ENCODE measurements around the gene DDI2.
"Not testable (repeated sequence)": the region's sequence is repeated elsewhere in the genome, so short reads cannot be mapped to it uniquely, and the experiment has no call there.

Gene DDI2

GRCh38 chr1:15680561-15681348, 63.5 kb downstream of the DDI2 start:
- DNase-seq, result no peak

DNA sequence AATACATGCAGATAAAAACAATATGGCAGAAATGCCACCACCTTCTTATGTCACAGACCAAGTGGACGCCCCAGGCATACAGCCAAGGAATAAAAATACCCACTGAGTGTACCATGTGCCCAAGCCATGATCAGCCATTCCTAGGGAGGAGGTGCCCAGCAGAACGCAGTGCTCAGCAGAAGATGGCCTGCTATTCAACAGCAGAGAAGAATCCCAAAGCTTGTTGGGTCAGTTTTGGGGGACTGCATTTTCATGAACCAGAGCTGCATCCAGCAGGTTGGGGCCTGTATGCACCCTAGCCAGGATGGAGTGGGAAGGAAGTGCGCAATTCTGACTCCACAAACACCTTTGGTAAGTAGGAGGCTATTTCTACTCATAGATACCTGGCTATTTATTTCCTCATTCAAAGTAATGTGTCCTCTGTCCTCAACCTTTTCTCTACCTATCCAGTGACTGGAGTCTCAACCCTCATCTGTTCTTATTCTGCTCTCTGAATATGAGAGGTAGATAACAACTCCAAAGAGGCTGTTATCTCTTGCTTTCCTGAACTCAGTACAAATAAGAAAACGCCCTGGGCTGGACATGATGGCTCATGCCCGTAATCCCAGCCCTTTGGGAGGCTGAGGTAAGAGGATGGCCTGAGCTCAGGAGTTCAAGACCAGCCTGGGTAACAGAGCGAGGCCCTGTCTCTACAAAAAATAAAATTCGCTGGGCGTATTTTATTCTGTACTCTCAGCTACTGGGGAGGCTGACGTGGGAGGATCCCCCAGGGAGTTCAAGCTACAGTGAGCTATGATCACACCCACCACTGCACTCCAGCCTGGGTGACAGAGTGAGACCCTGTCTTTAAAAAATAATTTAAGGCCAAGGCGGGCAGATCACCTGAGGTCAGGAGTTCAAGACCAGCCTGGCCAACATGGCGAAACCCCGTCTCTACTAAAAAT, 64.4 kb downstream of the DDI2 start:
- DNase-seq, result no peak

DNA sequence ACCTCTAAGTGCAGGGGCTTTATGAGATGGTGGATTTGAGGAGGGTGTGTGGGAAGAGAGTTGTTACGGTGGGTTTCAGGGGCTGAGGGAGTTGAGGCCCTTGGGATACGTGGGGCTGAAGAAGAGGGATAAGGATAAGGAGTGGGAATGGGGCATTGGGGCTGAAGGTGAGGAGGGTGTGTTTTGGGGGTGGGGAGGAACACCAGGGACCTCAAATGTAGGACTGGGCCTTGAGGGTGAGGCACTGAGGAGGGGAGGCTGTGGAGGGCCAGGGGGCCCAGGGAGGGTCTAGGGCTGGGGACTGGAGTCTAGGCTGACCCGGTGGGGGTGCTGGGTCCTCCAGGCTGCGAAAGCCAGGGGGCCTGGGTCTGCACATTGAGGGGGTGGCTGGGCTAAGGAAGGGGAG, 65.7 kb downstream of the DDI2 start:
- no peak for DNase-seq

GRCh38 chr1:15683345-15684039, 66.2 kb downstream of the DDI2 start:
- no peak for DNase-seq

DNA sequence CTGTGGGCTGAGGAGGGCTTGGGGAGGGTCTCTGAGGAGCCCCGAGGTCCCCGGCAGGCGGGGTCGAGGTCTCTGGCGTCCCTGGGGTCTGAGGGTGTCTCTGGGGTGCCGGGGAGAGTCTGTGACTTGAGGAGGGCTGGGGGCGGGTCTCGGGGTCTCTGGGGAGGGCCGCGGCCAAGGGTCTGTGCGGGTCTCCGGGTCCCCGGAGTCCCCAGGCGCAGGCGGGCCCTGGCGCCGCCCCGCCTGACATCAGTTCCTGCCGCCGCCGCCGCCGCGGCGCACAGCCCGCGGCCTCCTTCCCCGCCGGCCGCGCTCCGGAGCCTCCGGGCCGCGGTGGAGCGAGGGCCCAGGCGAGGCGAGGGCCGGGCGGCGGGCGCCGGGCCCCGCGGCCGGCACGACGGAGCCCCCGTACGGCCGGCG, 66.8 kb downstream of the DDI2 start, which contains the start of gene PLEKHM2:
PLEKHM2 (plus strand) TSS at position 279 of the 420 bp plus-strand sequence. CDS start 239 bp downstream, outside the sequence.
- peak; percentile 35 for DNase-seq

GRCh38 chr1:15684468-15685291, 67.4 kb downstream of the DDI2 start:
- DNase-seq, result peak; percentile 21

GRCh38 chr1:15685820-15686219, 68.6 kb downstream of the DDI2 start:
- no peak for DNase-seq

DNA sequence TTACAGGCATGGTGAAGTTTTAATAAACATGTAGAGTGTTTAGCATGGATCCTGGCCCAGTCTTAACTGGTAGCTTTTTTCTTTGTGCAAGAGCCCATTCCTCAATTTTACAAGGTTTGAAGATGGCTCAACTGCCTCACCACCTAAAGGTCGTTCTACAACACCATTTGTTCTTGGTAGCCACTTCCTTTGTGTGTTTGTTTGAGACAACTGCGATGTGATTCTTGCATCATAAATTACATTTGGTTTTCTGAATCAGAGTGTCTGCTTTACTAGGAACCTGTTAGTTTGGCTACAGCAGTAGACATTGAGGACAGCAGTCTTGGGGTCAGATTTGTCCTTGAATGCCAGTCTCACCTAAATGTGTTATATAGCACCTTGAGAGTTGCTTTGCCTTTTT, 70.2 kb downstream of the DDI2 start:
- no peak for DNase-seq

DNA sequence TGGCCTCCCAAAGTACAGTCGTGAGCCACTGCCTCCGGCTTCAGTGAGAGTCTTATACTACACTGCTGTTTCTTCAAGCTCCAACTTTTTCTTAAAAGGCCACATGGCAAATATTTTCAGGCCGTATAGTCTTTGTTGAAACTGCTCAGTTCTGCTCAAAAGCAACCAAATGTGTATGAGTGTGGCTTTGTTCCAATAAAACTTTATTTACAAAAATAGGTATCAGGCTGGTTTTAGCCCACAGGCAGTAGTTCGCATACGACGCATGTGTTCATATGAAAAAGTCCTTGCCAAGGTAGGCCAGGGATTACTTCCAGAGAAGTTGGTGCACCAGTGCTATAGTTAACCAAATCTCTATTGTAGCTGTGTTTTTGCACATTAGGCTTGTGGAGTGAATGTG, 73.1 kb downstream of the DDI2 start:
- no peak for DNase-seq

DNA sequence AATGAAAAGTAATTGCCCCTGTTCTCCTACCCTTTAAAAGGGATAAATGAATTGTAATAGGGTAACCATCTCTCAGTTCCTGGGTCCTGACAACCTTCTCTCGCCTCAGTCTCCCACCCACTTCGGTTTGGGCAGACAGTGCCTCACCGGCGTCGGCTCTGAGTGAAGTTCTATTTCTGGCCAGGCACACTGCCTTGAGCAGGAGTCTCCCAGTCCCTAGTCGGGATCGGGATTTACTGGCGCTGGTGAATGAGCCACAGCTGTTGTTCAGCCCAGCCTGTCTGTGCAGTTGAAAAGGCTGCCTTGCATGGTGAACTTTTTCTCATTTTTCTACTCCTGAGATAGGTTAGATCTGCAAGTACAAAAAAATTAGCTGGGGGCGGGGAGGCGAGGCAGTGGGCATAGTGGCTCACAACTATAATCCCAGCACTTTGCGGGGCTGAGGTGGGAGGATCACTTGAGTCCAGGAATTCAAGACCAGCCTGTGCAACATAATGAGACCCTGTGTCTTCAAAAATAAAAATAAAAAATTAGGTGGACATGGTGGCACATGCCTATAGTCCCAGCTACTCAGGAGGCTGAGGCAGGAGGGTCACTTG, 74.3 kb downstream of the DDI2 start:
- no peak for DNase-seq

GRCh38 chr1:15692121-15692682, 74.9 kb downstream of the DDI2 start:
- no peak for DNase-seq

- DNase-seq, result no peak
Measured at GRCh38 chr1:15693371-15693770, 76.1 kb downstream of the DDI2 start.

DNA sequence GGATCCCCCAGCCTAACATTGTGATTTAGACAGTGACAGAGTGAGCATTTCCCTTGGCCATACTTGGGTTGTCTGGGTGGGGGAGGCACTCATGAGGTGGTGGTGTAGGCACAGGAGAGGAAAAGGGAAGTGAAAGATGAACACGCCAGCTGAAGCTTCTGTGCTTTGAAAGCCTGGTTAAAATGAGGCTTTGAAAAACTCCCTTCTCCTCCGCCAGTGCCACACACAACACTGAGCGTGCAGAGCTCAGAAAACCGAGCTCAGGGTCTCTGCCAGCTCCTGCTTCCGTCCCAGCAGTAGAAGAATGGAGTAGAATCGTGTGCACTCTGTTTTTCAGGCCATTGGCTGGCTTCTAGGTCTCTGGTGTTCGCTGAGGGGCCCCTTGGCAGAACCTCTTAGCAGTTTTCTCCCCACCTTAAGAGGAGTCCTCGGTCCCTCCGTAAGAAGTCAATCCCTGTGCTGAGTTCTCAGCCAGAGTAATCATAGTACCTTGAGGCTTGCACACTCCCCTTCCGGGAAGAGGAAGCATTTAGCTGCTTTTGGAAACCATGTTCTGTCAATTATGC, 79.8 kb downstream of the DDI2 start:
- no peak for DNase-seq

DNA sequence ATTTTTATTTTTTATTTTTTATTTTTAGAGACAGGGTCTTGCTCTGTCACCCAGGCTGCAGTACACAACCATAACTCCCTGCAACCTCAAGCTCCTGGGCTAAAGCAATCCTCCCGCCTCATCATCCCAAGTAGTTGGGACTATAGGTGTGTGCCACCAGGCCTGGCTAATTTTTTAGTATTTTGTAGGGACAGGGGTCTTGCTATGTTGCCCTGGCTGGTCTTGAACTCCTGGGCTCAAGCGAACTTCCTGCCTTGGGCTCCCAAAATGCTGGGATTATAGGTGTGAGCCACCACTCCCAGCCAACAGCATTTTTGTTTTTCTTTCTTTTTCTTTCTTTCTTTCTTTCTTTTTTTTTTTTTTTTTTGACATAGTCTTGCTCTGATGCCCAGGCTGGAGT, 80.9 kb downstream of the DDI2 start:
- DNase-seq, result no peak

DNA sequence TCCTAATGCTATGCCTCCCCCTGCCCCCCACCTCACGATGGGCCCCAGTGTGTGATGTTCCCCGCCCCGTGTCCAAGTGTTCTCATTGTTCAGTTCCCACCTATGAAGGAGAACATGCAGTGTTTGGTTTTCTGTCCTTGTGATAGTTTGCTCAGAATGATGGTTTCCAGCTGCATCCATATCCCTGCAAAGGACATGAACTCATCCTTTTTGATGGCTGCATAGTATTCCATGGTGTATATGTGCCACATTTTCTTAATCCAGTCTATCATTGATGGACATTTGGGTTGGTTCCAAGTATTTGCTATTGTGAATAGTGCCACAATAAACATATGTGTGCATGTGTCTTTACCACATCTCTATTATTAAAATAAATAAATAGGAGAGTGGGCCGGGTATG, 82.1 kb downstream of the DDI2 start:
- DNase-seq, result not testable (repeated sequence)

DNA sequence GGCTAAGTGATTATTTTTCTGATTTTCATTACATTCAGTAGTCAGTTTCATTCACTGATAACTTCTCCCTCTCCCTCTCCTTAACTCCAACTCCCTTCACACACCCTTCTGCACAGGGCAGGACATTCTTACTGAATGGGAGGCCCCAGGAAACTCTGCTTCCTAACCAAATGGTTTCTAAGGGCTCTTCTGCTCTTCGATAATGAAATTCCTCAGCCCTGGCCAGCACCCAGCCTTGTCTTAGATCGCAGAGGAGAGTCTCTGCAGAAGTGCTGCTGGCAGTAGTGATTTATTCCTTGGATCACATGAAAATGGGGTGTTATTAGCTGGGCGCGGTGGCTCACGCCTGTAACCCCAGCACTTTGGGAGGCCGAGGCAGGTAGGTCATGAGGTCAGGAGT, 83.2 kb downstream of the DDI2 start:
- DNase-seq, result no peak

- DNase-seq, result no peak
Measured at GRCh38 chr1:15701784-15702183, 84.5 kb downstream of the DDI2 start.

DNA sequence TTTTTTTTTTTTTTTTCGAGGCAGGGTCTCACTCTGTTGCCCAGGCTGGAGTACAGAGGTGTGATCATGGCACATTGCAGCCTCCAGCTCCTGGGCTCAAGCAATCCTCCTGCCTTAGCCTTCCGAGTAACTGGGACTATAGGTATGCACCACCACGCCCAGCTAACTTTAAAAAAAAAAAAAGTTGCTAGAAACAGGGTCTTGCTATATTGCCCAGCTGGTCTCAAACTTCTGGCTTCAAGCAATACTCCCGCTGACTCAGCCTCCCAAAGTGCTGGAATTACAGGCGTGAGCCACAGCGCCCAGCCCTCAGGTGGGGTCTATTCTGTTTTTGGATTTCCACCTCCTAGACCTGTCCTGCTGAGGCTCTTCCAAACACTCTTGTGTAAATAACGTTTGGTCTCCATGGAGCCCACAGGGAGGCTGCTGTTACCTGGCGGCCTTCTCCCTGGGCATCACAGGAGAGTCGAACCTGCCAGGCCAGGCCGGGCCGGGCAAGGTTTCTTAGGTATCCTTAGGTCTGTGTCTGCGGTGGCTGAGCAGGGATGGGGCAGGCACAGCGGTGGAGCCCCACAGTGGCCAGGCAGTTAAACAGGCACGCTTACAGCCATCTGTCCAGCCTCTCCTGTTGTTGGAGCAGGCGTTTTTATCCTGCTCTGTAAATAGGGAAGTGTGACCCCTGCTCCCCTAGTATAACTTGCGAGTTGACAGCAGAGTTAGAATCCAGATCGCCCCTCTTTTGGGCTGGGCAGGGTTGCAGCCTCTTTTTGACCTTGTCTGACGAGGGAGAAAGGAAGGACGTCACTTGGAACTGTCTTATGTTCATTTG, 85.7 kb downstream of the DDI2 start:
- no peak for DNase-seq

- no peak for DNase-seq
Measured at GRCh38 chr1:15703562-15703961, 86.3 kb downstream of the DDI2 start.

GRCh38 chr1:15704526-15705183, 87.4 kb downstream of the DDI2 start:
- no peak for DNase-seq
